Fibroblast of skin of scalp (primary cell): ENCODE results near the gene TSEN2.
A peak's percentile ranks its signal among the peaks of the same experiment; 100 is the strongest.
"Not testable (repeated sequence)": the region's sequence is repeated elsewhere in the genome, so short reads cannot be mapped to it uniquely, and the experiment has no call there.

ENCODE experiments used
- DNase-seq: peaks from one replicate; pipeline ENCODE4 v3.0.0-alpha.2; 2013

TSEN2 gene

GRCh38 chr3:12452361-12453330 lies 31.6 kb upstream of the TSEN2 start:
- no peak for DNase-seq

- DNase-seq: no peak
These were observed 30.0 kb upstream of the TSEN2 start for GRCh38 chr3:12454076-12454815.

- no peak for DNase-seq
These were observed 29.5 kb upstream of the TSEN2 start for GRCh38 chr3:12454816-12455121.

- no peak for DNase-seq
These were observed 28.5 kb upstream of the TSEN2 start for GRCh38 chr3:12455740-12456139.

- DNase-seq: no peak
These were observed 27.8 kb upstream of the TSEN2 start for GRCh38 chr3:12456441-12456840.

- not testable (repeated sequence) for DNase-seq
These were observed 26.9 kb upstream of the TSEN2 start for GRCh38 chr3:12457380-12457779.

- no peak for DNase-seq
These were observed 25.4 kb upstream of the TSEN2 start for GRCh38 chr3:12458901-12459300.

- no peak for DNase-seq
These were observed 24.2 kb upstream of the TSEN2 start for GRCh38 chr3:12460127-12460526.

- DNase-seq: no peak
These were observed 23.1 kb upstream of the TSEN2 start for GRCh38 chr3:12461097-12461649.

- no peak for DNase-seq
These were observed 21.9 kb upstream of the TSEN2 start for GRCh38 chr3:12462159-12462947.

GRCh38 chr3:12463686-12464085 lies 20.6 kb upstream of the TSEN2 start:
- no peak for DNase-seq

- no peak for DNase-seq
These were observed 20.1 kb upstream of the TSEN2 start for GRCh38 chr3:12464181-12464580.

GRCh38 chr3:12465151-12465835 lies 19.0 kb upstream of the TSEN2 start:
- DNase-seq: no peak

GRCh38 chr3:12465836-12466225 lies 18.4 kb upstream of the TSEN2 start:
- DNase-seq: no peak

GRCh38 chr3:12467746-12468145 lies 16.5 kb upstream of the TSEN2 start:
- no peak for DNase-seq

- no peak for DNase-seq
These were observed 16.0 kb upstream of the TSEN2 start for GRCh38 chr3:12468276-12468675.

GRCh38 chr3:12468757-12469156 lies 15.5 kb upstream of the TSEN2 start:
- DNase-seq: no peak

GRCh38 chr3:12469222-12469621 lies 15.1 kb upstream of the TSEN2 start:
- DNase-seq: not testable (repeated sequence)

- DNase-seq: peak; percentile 71
These were observed 14.2 kb upstream of the TSEN2 start for GRCh38 chr3:12470111-12470510.

- no peak for DNase-seq
These were observed 13.6 kb upstream of the TSEN2 start for GRCh38 chr3:12470680-12471079.

GRCh38 chr3:12471241-12471640 lies 13.0 kb upstream of the TSEN2 start:
- DNase-seq: no peak

- no peak for DNase-seq
These were observed 12.2 kb upstream of the TSEN2 start for GRCh38 chr3:12472000-12472610.
